Measurements from ENCODE around the gene ATP5F1B.
A peak's percentile ranks its signal among the peaks of the same experiment; 100 is the strongest.

Gene ATP5F1B

DNA sequence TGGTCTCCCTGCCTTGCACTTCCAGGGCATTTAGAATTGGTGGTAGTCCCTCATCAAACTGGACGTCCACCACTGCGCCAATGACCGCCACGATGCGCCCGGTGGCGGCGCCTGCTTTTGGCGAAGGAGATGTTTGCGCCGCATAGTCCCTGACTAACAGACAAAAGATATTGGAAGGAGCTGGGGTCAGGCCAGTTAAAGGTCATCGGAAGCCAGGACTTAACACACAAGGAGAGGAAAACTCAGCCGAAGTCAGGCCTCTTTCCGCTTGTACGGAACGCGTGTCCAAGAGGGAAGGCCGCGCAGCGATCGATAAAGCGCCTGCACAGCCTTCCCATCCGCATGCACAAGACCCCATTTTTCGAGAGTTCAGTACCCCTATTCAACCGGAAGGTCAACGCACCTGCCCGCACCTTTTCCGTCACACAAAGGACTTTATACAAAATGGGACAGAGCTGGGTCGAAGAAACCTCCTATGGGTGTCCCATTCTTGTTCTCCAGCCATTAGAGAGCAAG is 525 bp downstream of the ATP5F1B start:
- peak in 1 of 2 experiments; percentile 49 for DNase-seq

DNA sequence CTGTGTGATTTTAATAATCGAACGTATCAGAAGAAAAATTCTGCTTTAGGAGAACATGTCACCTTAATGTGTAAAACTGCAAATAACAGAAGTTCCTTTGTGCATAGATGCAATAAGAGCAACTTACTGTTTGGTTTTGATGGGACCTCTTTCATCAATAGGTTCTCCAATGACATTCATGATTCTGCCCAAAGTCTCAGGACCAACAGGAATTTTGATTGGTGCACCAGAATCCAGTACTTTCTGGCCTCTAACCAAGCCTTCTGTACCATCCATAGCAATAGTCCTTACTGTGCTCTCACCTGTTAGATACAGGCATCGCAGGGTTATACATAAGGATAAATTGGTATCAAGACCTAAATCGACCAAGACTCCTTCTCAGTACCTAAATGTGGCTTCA is 1.1 kb downstream of the ATP5F1B start:
- DNase-seq = peak in 1 of 2 experiments; percentile 8

DNA sequence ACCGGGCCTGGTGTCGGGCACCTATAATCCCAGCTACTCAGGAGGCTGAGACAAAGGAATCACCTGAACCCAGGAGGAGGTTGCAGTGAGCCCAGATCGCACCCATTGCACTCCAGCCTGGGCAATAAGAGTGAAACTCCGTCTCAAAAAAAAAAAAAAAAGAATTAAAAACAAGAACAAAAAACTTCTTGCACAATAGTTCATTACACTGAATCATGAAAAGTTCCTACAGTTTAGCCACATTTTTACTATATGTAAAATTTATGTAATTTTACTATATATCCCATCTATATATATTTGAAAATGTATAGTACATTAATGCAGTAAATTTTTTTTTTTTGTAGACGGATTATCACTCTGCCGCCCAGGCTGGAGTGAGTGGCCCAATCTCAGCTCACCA is 4.6 kb downstream of the ATP5F1B start:
- DNase-seq = no peak

DNA sequence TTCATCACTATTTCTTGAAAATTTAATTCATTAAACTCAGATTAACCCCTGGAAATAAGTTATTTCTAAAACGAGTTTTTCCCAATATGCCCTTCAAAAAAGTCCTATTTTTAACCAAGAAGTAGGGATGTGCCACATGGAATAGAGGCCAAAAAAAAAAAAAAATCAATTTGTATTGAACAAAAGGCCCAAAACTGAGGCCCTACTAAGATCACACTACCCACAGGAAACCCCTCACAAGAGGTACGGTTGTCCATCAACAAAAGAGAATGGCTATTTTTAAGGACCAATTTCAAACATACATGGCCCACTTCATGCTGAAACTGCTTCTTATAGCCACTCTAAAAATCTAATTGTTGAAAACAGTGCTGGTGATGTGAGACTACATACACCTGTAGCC is 8.2 kb downstream of the ATP5F1B start:
- DNase-seq = no peak

DNA sequence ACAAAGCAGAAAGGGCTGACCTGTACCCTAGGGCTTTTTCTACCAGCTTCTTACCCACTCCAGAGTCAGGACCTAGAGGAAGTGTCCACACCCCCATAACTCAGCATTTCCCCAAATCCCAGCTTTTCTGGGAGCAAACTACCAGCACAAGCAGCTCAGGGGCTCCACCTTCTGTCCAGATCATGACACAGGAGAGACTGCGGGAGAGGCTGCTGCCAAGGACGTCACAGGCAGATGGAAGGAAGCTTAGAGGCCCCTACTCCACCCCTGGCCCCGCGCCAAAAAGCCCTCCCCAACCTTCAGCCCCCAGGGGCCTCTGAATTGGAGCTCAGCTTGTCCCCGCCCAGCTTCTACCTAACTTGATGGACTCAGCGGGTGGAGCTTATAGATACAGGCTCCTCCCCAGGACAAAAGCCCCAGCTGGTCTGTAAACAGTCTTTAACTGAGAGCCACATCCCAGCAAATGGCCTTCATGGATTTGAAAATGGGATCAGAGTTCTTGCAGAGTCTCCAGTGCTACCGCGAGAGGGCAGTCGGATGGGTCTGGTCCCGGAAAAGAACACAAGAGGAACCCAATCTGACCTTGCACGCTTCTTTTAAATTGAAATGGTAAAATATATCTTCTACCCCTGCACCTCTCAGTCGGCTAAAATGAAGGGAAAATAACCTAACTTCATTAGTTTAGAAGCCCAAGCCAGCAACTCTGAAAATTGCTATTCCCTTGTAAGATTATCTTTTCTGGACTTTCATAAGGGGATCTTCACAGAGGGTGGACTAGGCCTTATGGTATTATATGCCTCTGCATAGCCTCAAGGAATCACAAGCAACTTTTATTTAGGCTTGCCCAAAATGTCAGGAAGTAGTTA is 8.9 kb downstream of the ATP5F1B start:
- peak; percentile 99 for DNase-seq

DNA sequence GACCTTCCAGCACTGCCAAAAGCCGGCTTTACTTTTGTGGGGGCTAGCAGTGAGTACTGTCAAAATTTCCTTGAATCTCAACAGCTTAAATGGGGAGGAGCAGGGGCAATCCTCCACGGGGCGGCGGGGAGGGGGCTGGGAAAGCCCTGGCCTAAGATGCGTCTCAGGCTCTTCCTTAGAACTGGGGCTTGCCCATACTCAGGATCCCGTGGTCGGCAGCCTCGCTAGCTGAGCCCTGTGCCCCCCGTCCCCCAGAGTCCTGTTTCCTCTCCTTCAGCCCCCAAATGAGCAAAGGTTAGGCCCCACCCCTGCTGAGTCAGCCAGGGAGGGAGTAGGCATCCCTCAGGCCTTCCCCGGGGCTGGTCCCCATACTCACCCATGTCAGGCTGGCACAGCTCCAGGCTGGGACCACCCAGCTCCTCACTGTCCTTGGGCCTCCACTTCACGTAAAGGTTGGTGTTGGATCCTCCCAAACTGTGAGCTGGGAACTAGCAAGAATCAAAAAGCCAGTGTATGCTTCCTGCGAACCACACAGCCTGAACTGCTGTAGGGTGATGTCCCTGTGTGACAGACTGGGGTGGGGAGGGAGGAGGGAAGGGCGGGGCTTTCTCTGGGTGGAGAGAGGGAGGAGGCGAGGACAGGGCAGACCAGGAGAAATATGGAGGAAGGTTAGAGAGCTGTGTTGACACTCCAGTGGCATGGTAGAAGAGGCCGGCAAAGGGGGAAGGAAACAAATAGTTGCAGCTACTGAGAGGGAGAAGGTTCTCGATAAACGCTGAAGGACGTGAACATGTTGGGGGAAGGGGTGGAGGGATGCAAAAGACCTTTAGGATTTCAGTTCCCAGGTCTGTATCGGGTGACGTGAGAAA is 9.7 kb downstream of the ATP5F1B start:
- peak; percentile 76 to 87 for DNase-seq

DNA sequence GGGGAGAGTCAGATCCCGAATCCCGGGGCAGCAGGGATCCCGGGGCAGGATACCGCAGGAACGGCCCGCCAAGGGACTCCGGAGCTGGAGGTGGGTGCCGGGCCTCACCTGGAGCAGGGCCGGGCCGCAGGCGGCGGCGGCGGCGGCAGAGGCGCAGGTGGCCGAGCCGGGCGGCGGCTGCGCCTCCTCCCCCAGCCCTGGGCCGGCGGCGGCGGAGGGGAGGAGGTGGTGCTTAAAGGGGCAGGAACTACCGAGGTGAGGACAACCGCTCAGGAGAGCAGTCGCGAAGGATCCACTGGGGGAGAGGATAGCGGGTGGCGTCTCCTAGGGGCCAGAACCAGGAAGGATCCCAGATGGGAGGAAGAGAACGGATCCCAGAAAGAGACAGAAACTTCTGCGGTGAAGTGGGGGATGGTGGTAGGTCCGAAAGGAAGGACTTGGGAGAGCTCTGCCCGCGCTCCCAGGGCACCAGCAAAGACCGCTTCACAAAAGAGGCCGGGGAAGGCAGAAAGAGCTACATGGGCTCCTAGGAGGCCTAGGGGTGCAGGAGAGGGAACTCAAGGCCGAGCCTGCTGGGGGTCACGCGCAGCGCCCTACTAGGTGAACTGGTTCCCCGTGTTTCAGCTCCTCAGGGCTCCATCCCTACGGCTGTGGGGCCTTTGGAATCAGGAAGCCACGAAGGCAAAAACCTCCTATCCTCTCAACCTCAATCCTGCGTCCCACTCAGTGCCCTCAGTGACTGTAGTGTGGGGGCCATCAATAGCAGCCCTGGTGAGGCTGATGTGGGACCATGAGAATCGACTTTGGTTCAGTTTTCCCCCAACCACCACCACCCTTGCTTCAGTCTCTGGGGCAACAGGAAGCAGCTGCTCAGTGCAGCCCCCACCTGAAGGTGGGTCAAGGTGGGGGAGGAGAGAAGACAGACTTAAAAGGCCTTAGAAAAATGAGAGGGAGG is 10.7 kb downstream of the ATP5F1B start:
- DNase-seq = peak; percentile 76 to 92

DNA sequence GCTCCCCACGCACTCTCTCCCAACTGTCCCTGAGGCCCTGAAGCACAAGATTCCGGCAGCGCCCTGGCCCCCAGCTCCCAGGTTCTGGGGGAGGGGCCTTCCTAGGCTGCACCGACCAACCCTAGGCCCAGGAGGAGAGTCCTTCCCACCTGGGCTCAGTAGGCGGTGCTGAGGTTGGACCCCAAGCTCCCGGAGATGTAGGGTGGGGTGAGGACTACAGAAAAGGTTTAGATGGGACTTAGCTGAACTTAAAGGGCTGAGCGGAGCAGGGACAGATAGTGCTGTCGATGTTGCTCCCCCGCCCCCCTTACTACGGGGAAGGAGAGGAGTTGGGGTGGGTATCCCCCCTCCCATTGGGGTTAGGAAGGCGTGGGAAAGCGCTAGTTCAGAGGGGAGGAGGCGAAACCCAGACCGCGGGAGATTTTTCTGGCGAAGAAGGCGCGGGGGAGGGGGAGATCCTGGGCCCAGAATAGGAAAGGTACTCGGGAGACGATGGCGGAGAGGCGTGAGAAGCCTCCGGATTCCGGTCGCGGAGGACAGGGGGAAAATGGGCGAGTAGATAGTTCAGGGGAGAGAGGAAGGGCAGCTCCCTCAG is 11.4 kb downstream of the ATP5F1B start:
- peak; percentile 74 to 86 for DNase-seq

DNA sequence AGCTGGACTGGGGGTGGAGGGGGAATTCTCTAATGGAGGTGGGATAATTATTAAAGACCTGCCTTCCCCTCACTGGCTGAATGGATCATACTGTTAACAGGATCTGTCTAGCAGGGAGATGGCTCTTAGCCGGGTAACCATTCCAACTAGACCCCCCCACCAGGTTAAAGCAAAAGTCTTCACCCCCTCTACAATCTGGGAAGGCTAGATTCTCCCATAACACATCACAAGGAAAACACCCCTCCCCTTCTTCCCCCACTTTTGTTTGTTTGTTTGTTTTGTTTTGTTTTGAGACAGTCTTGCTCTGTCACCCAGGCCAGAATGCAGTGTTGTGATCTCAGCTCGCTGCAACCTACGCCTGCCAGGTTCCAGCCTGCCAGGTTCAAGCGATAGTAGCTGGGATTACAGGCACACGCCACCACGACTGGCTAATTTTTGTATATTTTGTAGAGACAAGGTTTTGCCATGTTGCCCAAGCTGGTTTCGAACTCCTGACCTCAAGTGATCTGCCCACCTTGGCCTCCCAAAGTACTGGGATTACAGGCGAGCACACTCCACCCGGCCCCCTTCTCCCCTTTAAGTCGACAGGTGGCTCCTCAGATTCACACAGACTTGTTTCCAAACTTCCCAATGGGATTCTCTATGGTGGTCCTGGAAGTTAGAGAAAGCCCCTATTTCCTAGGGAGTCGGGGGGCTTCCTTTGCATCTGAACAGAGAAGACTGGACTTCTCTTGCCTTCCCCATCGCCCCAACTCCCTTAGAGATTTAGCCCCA is 12.1 kb downstream of the ATP5F1B start:
- DNase-seq = no peak

DNA sequence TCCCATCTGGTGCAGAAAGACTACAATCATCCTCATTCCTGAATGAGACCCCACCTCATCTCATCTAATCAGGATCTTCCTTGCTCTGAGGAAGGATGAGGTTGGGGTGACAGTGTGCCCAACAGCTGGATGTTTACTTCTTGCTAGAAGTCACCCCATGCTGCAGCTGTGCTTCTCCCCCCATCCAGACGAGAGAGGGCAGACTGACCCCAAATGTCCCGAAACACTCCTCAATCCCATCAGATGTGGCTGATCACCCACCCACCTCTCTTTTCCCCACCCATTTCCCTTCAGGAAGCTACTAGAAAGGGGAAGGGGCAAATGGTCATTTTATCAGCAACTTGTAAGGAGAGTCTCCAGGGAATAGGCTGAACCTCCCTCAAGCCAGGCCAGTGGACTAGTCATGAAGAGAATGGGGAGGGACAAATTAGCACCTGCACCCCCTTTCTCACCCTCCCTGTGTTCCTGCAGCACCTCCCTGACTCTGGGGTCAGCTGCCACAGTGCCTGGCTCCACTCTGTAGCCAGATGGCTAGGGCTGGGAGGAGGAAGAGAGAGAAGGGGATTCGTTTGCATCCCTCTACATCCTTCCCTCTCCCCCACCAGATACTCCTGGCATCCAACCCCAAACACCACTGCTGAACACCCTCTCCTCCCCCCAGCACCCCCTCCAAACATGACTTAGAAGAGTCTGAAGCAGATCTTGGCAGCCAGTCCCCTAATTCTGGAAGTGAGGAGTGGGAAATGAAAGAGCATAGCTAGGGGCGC is 12.9 kb downstream of the ATP5F1B start:
- DNase-seq = no peak

DNA sequence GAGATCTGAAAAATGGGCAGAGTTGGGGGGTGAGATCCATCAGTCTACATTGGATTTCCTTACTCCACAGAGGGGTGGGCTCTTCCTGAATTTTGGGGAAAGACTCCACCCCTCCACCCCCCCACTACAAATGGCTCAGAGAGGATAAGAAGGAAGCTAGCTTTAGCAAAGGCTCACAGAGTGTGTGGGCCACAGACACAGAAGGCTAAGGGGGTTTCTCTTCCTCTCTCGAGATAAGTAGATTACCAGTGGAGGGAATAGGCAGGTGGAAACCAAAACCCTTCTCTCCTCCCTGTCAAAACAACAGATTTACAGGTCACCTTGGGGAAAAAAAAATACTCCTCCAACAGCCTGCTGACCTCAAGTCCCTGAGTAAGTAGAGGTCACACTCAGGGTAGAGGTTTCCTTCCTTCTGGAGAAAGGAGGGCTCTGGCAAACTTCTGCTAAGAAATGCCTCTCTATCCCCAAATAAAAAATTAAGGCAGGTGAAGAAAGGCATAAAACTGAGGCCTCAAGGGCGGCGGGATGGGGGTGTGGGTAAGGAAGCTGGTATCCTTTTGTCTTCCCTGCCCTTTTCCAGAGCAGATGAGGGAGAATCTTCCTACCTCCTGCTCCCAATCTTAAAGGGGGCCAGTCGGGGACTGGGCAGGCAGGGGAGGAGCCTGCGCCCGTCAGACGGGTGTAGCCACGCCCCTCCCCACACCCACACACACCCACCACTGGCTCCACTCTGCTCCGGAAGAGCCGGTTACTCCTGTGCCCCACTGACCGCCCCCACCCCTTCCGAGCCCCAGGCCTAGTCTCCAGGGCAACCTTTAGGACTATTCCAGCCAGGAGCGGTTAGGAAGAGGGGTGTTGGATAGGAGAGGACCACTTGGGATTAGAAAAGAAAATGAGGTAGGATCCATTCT is 13.7 kb downstream of the ATP5F1B start:
- peak; percentile 15 to 77 for DNase-seq

DNA sequence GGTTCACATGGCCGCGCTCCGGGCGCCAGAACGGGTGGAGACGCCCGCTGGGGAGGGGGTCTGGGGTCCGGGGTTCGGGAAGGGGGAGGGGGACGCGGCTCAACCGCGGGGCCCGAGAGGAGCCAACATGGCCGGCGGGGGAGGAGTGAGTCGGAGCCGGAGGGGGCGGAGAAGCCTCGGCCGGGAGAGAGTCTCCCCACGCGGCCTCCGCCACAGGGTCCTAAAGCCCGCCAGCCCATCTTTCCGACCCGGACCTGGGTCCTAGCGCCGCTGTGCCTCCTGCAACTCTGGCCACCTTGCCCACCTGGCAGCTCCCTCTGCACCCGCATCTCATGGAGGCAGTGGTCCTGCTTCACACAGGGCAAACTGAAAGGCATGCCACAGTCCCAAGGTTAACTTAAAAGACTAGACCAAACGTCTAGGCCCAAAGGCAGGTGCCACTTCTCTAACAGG is 15.6 kb downstream of the ATP5F1B start, which contains the start of gene BAZ2A:
Gene BAZ2A (minus strand): TSS at position 147 of the 453 bp plus-strand sequence. CDS start 12,796 bp downstream, outside the sequence.
- DNase-seq = peak; percentile 69 to 96

DNA sequence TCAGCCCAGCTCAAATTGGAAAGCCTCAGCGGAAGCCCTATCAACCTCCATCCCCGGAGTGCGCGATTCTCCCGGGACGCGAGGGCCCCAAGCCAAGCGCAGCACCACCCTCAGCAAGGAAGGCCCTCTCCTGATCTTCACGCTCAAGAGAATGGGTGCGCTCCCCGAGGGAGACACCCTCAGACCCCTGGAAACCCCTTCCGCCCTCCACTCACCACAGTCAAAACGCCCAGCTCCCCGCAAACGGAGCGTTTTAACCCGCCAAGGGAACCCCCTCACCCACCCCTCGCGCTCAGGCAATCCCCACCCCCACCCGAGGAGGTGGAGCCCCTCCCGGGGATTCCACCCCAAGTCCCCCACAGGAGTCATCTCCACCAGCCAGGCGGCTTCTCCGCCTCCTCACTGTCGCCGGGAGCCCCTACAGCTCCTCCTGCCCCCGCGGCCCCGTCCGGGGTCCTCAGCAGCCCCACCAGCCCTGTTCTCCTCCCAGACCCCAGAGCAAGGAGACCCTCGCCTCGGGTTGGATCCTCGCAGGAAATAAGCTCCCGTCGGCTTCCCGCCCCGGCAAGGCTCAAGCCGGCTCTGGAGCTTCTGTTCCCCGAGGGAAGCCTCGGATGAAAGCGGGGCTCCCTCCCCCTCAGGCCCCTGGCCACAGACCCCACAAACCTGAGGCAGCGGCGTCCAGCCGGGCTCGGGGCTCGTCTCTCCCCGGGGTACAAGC is 16.2 kb downstream of the ATP5F1B start:
- peak in 1 of 2 experiments; percentile 35 for DNase-seq

DNA sequence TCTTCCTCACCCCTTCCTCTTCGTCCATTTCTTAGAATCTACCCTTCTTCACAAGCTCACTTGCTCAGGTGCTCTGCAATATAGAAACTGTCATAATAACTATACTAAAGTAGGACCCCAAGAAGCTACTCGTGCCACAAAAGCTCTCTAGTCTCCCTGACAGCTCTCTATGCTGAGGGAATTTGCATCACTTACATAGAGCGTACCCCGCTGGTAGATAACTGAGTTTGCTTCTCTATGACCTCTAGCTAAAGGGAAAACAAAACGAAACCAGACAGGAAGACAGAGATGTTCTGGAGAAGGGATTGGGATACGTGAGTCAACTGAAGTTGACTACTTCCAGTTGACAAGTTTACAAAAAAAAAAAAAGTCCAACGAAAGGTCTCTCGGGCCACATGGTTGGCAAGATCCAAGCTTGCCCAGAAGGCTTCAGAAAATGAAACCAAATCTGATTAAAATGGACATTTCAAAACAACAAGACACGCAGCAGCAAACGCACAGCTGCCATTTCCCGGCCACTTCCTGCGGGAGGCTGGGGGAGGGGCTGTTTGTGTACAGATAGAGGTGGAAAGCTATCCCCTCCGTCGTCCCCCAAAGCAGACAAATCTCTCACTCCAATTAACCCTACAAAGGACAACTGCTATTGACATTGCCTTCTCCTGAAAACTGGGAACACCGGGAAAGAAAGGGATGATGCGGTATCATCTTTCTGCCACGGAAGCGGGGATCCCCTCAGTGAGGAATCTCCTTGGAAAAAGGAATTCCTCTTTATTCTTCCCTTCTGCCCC is 16.9 kb downstream of the ATP5F1B start:
- DNase-seq = peak; percentile 44 to 66

DNA sequence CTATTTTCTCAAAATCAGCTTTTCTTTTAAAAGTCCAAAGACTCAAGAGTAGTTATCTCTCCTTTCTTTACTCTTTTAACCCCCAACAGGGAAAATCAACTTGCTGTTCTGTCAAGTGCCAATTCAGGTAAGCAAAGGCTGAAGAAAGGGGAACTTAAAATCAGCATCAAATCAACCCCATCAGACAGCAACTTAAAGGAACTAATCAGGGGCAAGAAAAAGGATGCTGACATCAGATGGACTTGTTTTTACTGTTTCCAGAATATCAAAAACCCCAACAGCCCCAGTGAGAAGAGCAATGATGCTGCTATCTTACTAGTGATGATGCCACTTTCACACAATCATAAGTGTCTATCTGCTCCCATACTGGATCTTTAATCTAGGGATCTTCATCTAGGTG is 19.1 kb downstream of the ATP5F1B start:
- no peak for DNase-seq

DNA sequence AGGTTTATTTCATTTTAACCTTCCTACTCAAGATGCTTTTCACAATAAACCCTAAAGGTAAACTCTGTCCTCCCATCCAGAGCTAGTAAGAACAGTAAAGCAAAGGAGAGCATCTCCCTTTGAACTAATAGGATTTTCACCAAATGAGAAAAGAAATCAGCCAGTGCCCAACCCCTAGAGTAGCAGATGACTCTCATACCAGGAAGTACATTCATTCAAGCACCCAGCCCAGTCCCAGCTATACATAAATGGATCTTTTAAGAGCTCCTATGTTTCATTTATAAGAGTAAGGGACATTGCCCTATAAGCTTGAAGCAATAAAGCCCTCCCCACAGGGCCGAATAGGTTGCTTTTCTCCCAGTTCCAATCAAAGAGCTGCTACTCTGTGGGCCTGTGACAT is 23.2 kb downstream of the ATP5F1B start:
- DNase-seq = no peak

DNA sequence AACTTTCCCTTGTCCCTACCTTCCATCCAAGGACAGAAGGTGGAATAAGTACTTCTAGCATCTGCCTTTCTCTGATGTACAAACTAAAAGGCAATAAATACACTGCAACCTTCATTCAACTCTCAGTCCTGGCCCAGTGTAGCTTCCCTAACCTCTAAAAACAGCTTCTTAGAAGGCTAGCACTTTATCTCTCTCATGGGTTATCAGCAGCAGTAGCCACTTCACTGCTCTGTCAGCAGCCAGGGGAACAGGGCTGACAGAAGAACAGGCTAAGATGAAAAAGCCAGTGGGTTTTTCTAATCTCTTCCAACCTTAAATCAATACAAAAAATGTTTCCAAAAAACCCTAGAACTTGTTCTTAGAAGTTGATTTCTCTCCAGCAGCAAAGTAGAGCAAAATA is 28.9 kb downstream of the ATP5F1B start:
- DNase-seq = no peak
